NCI-H2171 (cell line): ENCODE measurements around the gene GNAO1.
A peak's percentile ranks its signal among the peaks of the same experiment; 100 is the strongest.
"Not testable (repeated sequence)": the region's sequence is repeated elsewhere in the genome, so short reads cannot be mapped to it uniquely, and the experiment has no call there.

Experiments
- DNase-seq: peaks from one replicate; lab custom pipeline; 2025; lab: John Stamatoyannopoulos, UW

Gene GNAO1

GRCh38 chr16:56366945-56367344, 175.7 kb downstream of the GNAO1 start:
- DNase-seq = no peak

DNA sequence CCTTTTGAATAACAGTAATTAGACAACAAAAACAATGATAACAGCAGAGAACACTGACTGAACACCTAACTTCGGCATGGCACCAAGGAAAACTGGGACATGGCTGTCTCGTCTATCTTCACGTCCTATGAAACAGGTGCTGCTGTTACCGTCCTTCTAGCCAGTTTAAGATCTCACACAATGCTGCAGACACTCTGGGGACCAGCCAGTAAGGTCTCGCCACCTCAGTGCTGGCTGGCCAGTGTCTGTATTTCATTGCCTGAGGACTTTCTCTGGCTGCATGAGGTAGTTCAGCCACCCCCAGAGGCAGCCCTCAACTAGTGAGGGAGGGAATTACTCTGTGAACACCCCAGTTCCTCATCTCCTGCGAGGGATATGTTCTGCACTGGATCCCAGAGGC, 176.5 kb downstream of the GNAO1 start:
- DNase-seq = no peak

- peak; percentile 33 for DNase-seq
Observed at GRCh38 chr16:56368545-56368944, 177.3 kb downstream of the GNAO1 start.

- DNase-seq = peak; percentile 23
Observed at GRCh38 chr16:56369202-56369601, 177.9 kb downstream of the GNAO1 start.

DNA sequence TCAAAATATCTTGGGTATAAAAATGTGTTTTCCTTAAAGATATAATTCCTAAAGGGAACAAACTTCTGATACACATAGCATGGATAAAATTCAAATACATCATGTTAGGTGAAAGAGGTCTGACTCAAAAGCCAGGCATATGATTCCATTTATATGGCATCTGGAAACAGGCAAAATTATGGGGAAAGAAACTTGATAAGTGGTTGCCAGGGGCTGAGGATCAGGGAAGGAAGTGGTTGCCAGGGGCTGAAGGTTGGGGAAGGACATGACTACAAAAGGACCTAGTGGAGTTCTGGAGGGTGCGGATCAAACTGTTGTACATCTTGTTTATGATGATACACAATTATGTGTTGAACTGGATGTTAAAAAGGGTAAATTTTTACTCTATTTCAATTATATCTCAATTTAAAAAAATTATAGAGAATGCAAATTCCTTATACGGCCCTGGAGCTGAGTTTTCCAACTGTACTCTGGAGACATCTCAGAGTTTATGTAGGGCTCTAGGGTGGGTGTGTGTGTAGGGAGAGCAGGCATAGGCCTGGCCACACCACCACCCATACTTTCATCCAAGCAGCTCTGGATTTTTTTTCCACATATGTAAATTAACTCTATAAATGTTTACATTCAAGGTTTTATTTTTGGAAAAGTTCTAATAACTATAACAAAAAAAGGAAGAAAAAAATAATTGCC, 179.0 kb downstream of the GNAO1 start:
- DNase-seq = no peak

- DNase-seq = no peak
Observed at GRCh38 chr16:56370875-56371659, 179.8 kb downstream of the GNAO1 start.

- DNase-seq = no peak
Observed at GRCh38 chr16:56371660-56371937, 180.3 kb downstream of the GNAO1 start.

- DNase-seq = no peak
Observed at GRCh38 chr16:56372013-56372634, 180.8 kb downstream of the GNAO1 start.

DNA sequence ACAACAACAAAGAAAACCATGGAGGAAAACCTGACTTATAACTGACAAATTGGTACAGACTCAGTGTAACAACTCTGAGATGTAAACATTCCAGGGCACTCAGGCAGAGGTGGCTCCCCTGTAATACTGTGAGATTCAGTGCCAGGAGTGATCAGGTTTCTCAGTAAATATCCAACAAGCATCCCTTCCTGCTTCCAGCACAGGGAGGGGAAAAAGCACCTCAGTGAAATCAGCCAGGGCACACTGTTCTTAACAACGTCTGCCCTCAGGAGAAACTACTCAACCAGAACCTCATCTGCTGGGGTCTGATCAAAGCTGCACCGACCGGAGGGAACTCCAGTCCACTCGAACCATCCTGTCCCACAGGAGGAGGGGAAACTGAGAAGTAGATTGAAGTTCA, 181.7 kb downstream of the GNAO1 start:
- DNase-seq = peak; percentile 23

DNA sequence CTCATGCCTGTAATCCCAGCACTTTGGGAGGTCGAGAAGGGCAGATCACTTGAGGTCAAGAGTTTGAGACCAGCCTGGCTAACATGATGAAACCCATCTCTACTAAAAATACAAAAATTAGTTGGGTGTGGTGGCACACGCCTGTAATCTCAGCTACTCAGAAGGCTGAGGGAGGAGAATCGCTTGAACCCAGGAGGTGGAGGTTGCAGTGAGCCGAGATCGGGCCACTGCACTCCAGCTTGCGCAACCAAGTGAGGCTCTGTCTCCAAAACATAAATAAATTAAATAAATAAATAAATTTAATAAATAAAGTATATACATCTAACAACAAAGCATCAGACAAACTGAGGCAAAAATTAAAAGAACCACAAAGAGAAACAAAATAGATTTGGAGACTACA, 184.5 kb downstream of the GNAO1 start:
- DNase-seq = not testable (repeated sequence)

GRCh38 chr16:56379044-56379443, 187.8 kb downstream of the GNAO1 start:
- DNase-seq = not testable (repeated sequence)

DNA sequence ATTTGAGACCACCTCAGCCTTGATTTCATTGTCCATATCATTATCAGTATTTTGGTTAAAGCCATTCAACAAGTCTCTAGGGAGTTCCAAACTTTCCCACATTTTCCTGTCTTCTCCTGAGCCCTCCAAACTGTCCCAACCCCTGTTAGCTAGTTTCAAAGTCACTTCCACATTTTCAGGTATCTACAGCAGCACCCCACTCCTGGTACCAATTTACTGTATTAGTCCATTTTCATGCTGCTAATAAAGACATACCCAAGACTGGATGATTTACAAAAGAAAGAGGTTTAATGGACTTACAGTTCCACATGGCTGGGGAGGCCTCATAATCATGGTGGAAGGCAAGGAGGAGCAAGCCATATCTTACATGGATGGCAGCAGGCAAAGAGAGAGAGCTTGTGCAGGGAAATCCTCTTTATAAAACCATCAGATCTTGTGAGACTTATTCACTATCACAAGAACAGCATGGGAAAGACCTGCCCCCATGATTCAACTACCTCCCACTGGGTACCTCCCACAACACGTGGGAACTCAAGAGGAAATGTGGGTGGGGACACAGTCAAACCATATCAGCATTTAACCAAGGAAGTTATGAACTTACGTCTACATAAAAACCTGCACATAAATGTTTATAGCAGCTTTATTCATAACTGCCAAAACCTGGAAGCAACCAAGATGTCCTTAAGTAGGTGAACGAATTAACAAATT, 189.6 kb downstream of the GNAO1 start:
- not testable (repeated sequence) for DNase-seq

GRCh38 chr16:56382459-56382858, 191.2 kb downstream of the GNAO1 start:
- no peak for DNase-seq

DNA sequence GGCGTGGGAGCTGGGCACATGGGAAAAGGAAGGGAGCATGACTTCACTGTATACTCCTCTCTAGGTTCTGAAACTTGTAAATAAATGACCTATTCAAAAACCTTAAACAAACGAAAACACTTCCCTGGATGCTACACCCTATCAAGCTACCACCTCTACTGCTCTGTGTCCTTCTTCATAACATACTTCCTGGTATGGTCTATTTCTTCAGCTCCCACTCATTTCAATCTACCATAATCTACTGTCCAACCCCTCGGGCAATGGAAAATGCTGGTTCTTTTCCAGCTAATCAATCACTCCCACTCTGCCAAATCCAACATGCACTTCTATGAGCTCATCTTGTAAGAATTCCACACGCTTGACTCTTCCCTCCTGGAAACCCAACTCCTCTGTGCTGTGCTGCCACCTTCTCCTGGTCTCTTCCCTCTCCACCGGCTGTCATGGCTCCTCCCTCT, 191.6 kb downstream of the GNAO1 start:
- no peak for DNase-seq

DNA sequence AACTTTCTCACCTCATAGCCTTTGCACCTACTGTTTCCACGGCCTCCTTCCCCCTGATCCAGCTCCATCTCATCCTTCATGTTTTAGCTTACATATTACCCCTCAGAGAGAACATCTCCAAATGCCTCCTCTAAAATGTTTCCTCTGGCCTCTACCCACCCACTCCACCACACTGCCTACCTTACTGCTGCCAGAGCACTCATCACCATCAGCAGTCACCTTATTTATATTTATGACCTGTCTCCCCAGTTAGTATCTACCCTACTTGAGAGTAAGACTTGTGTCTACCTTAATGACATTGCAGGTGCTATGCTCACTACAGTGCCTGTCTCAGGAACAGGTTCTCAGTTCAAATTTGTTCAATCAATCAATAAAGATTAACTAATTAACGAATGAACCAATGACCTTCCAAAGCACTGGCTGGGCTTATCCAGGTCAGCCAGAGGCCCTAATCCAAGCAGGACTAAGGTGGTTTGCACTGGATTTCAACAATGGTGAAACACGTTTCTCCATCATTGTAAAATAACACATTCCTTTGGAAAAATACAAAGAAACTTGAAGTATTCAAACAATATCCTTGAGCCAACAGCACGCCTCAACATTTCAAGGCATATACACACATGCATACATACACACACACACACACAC, 192.9 kb downstream of the GNAO1 start:
- no peak for DNase-seq

DNA sequence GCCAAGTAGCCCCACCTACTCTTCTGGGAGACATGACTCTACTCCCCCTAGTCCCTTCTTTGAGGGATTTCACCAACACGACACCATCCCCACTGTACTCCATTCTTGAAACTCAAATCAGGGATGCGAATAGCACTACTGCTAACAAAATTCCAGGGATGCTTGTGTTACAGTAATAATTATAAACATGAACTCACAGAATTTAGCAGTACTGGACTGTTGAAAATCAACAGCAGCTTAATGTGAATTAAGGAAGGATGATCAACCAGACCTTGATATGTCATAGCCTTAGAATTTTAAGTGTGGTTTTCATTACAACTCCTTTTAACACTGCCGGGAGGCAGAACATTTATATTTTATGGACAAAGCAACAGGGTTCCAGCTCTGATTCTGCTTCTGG, 196.1 kb downstream of the GNAO1 start:
- DNase-seq = no peak

GRCh38 chr16:56388209-56388608, 196.9 kb downstream of the GNAO1 start:
- DNase-seq = no peak

- no peak for DNase-seq
Observed at GRCh38 chr16:56389554-56389953, 198.3 kb downstream of the GNAO1 start.

DNA sequence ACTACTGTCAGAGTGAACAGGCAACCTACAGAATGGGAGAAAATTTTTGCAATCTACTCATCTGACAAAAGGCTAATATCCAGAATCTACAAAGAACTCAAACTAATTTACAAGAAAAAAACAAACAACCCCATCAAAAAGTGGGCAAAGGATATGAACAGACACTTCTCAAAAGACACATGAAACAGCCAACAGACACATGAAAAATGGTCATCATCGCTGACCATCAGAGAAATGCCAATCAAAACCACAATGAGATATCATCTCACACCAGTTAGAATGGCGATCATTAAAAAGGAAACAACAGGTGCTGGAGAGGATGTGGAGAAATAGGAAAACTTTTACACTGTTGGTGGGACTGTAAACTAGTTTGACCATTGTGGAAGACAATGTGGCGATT, 205.4 kb downstream of the GNAO1 start:
- not testable (repeated sequence) for DNase-seq

DNA sequence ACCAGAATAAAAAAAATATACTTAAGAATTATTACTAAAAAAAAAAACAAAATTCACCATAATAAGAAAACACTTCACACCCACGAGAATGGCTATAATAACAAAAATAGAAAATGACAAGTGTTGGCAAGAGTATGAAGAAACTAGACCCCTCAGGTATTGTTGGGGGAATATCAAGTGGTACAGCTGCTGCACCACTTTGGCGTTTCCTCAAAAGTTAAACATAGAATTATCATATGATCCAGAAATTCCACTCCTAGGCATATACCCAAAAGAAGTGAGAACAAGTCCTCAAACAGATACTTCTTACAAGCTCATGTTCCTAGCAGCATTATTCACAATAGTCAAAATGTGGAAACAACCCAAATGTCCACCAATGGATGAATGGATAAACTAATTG, 207.8 kb downstream of the GNAO1 start:
- DNase-seq = no peak

DNA sequence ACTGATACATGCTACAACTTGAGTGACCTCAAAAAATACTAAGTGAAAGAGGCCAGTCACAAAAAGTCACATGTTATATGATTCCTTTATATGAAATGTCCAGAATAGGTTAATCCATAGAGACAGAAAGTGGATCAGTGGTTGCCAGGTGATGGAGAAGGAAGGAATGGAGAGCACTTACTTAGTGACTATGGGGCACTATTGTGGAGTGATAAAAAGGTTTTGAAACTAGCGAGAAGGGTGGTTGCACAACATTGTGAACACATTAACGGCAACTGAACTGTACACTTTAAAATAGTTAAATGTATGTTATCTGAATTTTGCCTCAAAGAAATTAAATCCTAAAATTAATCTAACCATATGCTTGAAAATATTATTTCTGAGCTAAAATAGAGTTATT, 208.2 kb downstream of the GNAO1 start:
- no peak for DNase-seq

DNA sequence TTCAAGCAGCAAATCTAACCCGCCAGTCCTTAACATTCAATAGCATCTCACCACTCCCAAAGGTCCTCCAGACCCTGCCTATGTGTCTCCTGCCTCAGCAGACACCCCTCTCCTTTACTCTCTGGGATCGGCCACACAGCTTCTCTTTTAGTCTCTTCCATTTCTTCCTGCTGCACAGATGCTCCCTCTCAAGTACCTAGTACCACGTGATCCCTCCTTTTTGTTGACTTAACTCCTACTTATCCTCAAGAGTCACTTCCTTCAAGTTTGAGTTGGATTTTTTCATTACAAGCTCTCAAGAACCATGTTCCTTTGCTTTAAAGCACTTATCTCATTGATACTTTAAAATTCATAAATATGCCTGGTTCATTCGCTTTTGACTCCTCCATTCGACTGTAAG, 209.2 kb downstream of the GNAO1 start:
- peak; percentile 53 for DNase-seq
